NT2/D1 (cell line): Measurements from ENCODE around the gene SMNDC1.

ENCODE experiments used
- SUZ12 ChIP-seq: IDR thresholded peaks from 2 replicates; pipeline ENCODE4 v1.6.1; 2011; ENCODE audit not compliant: insufficient read length, insufficient read depth; ENCODE audit errors: extremely low read depth
- ZNF274 ChIP-seq: IDR thresholded peaks from 2 replicates; pipeline ENCODE4 v1.6.1; 2011; ENCODE audit warnings: mild to moderate bottlenecking, low read depth, low read length

GRCh38 chr10:110286841-110287240 lies 17.9 kb downstream of the SMNDC1 start:
- TF ChIP-seq SUZ12, result no peak
- no peak for TF ChIP-seq ZNF274
